ENCODE results near the gene REXO5. TPM values are rescaled to one million over a fixed set of nuclear protein-coding genes. Genes with fewer than 3 reads are reported as not detected.

Gene REXO5
- polyA plus RNA-seq, 1 donor (not counting 4 experiments of a cell fraction or from before 2014, with no cell fraction given), result 2.6 TPM

GRCh38 chr16:20881503-20881878 lies 75.2 kb downstream of the REXO5 start:
- H3K36me3 ChIP-seq (ENCODE audit: control insufficient read depth in 2 of 2, extremely low read depth in 1 of 2, insufficient read depth in 2 of 2, low read length in 2 of 2), result peaks cover 4 to 5% of the 10 kb centered on the region in 2 experiments
- no peak overlapping the region for H3K4me3 ChIP-seq (ENCODE audit: control insufficient read depth in 2 of 3, extremely low read depth in 1 of 3, insufficient read depth in 2 of 3, low read depth in 1 of 3, low read length in 3 of 3)
- no peak overlapping the region for H3K4me2 ChIP-seq (ENCODE audit: control insufficient read depth, extremely low read depth, insufficient read depth, low read depth, low read length)
- no peak overlapping the region for H3K27ac ChIP-seq (ENCODE audit: control insufficient read depth, insufficient read depth, low read length)
- no peak overlapping the region for H3K9ac ChIP-seq (ENCODE audit: control insufficient read depth, extremely low read depth, insufficient read depth, low read length)
- no peak overlapping the region for H2AFZ ChIP-seq (ENCODE audit: control insufficient read depth, low read length)
- peaks cover 27% of the 10 kb centered on the region for H3K4me1 ChIP-seq (ENCODE audit: control insufficient read depth, extremely low read depth, insufficient read depth, low read length)
- no peaks in the 10 kb centered on the region for H3K27me3 ChIP-seq (ENCODE audit: control insufficient read depth, extremely low read depth, insufficient read depth, low read length)
- H3K79me2 ChIP-seq (ENCODE audit: control insufficient read depth, insufficient read depth, low read length), result peaks cover 81% of the 10 kb centered on the region
- TF ChIP-seq CTCF (optimal IDR thresholded peaks at IDR 0.05 in 1 of 3, IDR thresholded peaks at IDR 0.05 in 1 of 3, conservative IDR thresholded peaks at IDR 0.05 in 1 of 3; ENCODE audit: extremely low read depth in 1 of 3, insufficient read depth in 2 of 3, low read length in 3 of 3) (no peak), EZH2 (IDR thresholded peaks at IDR 0.05; ENCODE audit: low read length) (no peak)
- no peaks in the 10 kb centered on the region for H4K20me1 ChIP-seq (ENCODE audit: control insufficient read depth, extremely low read depth, insufficient read depth, low read length)
- no peak for DNase-seq (ENCODE audit: low read depth, low spot score)
- dilution Hi-C loops (cut with MboI; ENCODE audit: extremely low pct_ligation_motif_present, low sequenced_read_pairs), result no loop called here
- no peak for FAIRE-seq
- no peaks in the 10 kb centered on the region for H3K9me1 ChIP-seq (ENCODE audit: control insufficient read depth, extremely low read depth, insufficient read depth, low read length)
- H3K9me3 ChIP-seq (ENCODE audit: control insufficient read depth, low read depth, low read length), result no peaks in the 10 kb centered on the region

GRCh38 chr16:20883554-20884239 lies 77.4 kb downstream of the REXO5 start:
- H3K27ac ChIP-seq (ENCODE audit: control insufficient read depth, insufficient read depth, low read length), result no peak overlapping the region
- TF ChIP-seq EZH2 (IDR thresholded peaks at IDR 0.05; ENCODE audit: low read length) (no peak), CTCF (optimal IDR thresholded peaks at IDR 0.05 in 1 of 3, IDR thresholded peaks at IDR 0.05 in 1 of 3, conservative IDR thresholded peaks at IDR 0.05 in 1 of 3; ENCODE audit: extremely low read depth in 1 of 3, insufficient read depth in 2 of 3, low read length in 3 of 3) (no peak)
- no peak overlapping the region for H3K9ac ChIP-seq (ENCODE audit: control insufficient read depth, extremely low read depth, insufficient read depth, low read length)
- dilution Hi-C loops (cut with MboI; ENCODE audit: extremely low pct_ligation_motif_present, low sequenced_read_pairs), result no loop called here
- no peak overlapping the region for H2AFZ ChIP-seq (ENCODE audit: control insufficient read depth, low read length)
- DNase-seq (ENCODE audit: low read depth, low spot score) (no peak), FAIRE-seq (no peak)
- H3K79me2 ChIP-seq (ENCODE audit: control insufficient read depth, insufficient read depth, low read length), result peaks cover 77% of the 10 kb centered on the region
- H3K9me3 ChIP-seq (ENCODE audit: control insufficient read depth, low read depth, low read length), result no peaks in the 10 kb centered on the region
- H3K4me2 ChIP-seq (ENCODE audit: control insufficient read depth, extremely low read depth, insufficient read depth, low read depth, low read length), result no peak overlapping the region
- H4K20me1 ChIP-seq (ENCODE audit: control insufficient read depth, extremely low read depth, insufficient read depth, low read length), result no peaks in the 10 kb centered on the region
- H3K36me3 ChIP-seq (ENCODE audit: control insufficient read depth in 2 of 2, extremely low read depth in 1 of 2, insufficient read depth in 2 of 2, low read length in 2 of 2), result peaks cover 3 to 9% of the 10 kb centered on the region in 2 experiments
- H3K27me3 ChIP-seq (ENCODE audit: control insufficient read depth, extremely low read depth, insufficient read depth, low read length), result no peaks in the 10 kb centered on the region
- H3K4me3 ChIP-seq (ENCODE audit: control insufficient read depth in 2 of 3, extremely low read depth in 1 of 3, insufficient read depth in 2 of 3, low read depth in 1 of 3, low read length in 3 of 3), result no peak overlapping the region
- no peaks in the 10 kb centered on the region for H3K9me1 ChIP-seq (ENCODE audit: control insufficient read depth, extremely low read depth, insufficient read depth, low read length)
- peaks cover 23% of the 10 kb centered on the region for H3K4me1 ChIP-seq (ENCODE audit: control insufficient read depth, extremely low read depth, insufficient read depth, low read length)
